ENCODE data around the gene AUTS2. TPM values are rescaled to one million over a fixed set of nuclear protein-coding genes. Genes with fewer than 3 reads are reported as not detected.
"Not testable (repeated sequence)": the region's sequence is repeated elsewhere in the genome, so short reads cannot be mapped to it uniquely, and the experiment has no call there.

AUTS2 gene
- total RNA-seq, 1 experiment from 2014 or later: 256 TPM

DNA sequence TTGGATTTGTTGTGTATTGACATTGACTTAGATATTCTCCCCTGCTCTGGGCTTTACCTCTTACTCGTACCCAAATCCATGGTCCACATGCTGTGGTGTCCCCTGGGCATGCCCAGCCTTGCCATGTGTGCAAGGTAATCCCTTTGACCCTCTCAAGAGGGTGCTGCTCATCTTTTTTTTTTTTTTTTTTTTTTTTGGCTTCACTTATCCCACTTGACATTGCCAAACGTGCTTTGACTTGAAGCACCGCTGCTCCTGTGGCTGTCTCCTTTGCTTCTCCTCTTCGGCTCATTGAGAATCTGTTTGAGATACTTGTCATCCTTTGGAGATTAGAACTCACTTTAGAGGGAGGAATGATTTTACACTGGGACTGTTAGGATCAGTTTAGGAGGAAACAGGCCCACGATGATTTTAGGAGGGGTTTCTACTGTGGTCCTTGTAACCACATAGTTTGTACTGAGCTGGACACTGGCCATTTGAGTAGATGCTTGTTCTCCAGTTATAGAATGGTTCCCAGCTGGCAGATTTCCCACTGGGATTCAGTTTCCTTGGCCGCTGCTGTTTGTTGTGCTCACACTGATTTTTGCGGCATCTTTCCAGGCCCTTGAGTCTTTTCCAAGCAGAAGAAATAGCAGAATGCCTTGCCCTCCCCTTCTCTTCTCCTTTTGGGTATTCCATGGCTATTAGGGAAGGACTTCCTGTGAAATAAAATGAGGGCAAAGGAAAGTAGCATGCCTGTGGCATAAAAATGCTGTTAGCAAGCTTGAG, 184.8 kb downstream of the AUTS2 start:
- no CpG with 5 or more reads among the region's 7 CpGs for WGBS (ENCODE audit: extremely low coverage, insufficient read length, low lambda C conversion rate)
- Histone ChIP-seq H3K4me2 (ENCODE audit: insufficient read depth, insufficient read length, low read length) (no peak overlapping the region), H2BK15ac (ENCODE audit: low read depth, low read length) (no peak overlapping the region), H2BK20ac (ENCODE audit: low read depth, low read length, poor library complexity, severe bottlenecking) (no peak overlapping the region), H3K27ac (ENCODE audit: insufficient read length, low read depth, low read length) (no peak overlapping the region), H2BK120ac (ENCODE audit: low read depth, low read length, poor library complexity, severe bottlenecking) (no peak overlapping the region), H3K18ac (ENCODE audit: insufficient read length, low read depth, low read length) (no peak overlapping the region), H3K4me1 (ENCODE audit: insufficient read depth, low read length) (no peaks in the 10 kb centered on the region; the same call in 1 of the 2 replicates), H4K5ac (ENCODE audit: insufficient read length, low read depth, low read length) (no peak overlapping the region), H3K9ac (ENCODE audit: extremely low read depth, insufficient read length, low read length) (no peak overlapping the region), H4K20me1 (ENCODE audit: control insufficient read depth, insufficient read depth, insufficient read length) (no peaks in the 10 kb centered on the region), H3T11ph (ENCODE audit: low read length) (no peak overlapping the region), H3K79me2 (ENCODE audit: insufficient read depth, low read length) (no peaks in the 10 kb centered on the region; the same call in 1 of the 2 replicates), H3K23me2 (ENCODE audit: insufficient read length, low read depth, low read length, poor library complexity, severe bottlenecking) (no peaks in the 10 kb centered on the region), H3K79me1 (ENCODE audit: insufficient read depth, low read depth, low read length, poor library complexity, severe bottlenecking) (no peaks in the 10 kb centered on the region), H3K27me3 (ENCODE audit: insufficient read depth, low read length) (no peaks in the 10 kb centered on the region), H2AFZ (ENCODE audit: low read length) (no peak overlapping the region), H2BK12ac (ENCODE audit: insufficient read length, low read depth, low read length) (no peak overlapping the region), H2AK5ac (ENCODE audit: insufficient read length, low read length) (no peak overlapping the region), H3K23ac (ENCODE audit: insufficient read length, low read depth, low read length) (no peak overlapping the region), H4K8ac (replicated peaks; ENCODE audit: insufficient read length, low read depth, low read length) (no peak overlapping the region), H2BK5ac (ENCODE audit: insufficient read length, low read length) (no peak overlapping the region), H3K56ac (ENCODE audit: insufficient read length, low read depth, low read length) (no peak overlapping the region), H3K9me3 (ENCODE audit: control insufficient read depth, low read depth, low read length) (no peaks in the 10 kb centered on the region), H3K4ac (ENCODE audit: low read depth, low read length) (no peak overlapping the region), H4K91ac (ENCODE audit: insufficient read length, low read depth, low read length) (no peak overlapping the region), H3K14ac (ENCODE audit: insufficient read depth, low read length) (no peak overlapping the region)
- DNase-seq: no peak
- Mint-ChIP-seq H3K36me3 (ENCODE audit: insufficient read depth in 1 of 3, low read depth in 3 of 3) (no peaks in the 10 kb centered on the region), H3K9me3 (peaks cover 0 to 3% of the 10 kb centered on the region in 2 experiments; a peak in 2 of 5 replicates), H3K4me1 (peaks cover 21 to 29% of the 10 kb centered on the region in 2 experiments), H3K27ac (peak overlapping the region in 1 of 3 experiments; percentile 26; a peak in 1 of 7 replicates), H3K27me3 (ENCODE audit: low read depth) (peaks cover 1% of the 10 kb centered on the region; the same call in 1 of the 2 replicates), H3K4me3 (no peak overlapping the region)
- no peak for TF ChIP-seq CTCF (conservative IDR thresholded peaks at IDR 0.05)

DNA sequence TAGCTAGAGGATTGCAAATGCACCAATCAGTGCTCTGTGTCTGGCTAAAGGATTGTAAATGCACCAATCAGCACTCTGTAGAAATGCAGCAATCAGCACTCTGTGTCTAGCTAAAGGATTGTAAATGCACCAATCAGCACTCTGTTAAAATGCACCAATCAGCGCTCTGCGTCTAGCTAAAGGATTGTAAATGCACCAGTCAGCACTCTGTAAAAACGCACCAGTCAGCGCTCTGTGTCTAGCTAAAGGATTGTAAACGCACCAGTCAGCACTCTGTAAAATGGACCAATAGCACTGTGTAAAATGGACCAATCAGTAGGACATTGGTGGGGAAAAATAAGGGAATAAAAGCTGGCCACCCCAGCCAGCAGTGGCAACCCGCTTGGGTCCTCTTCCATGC, 187.9 kb downstream of the AUTS2 start:
- H3K4me2 ChIP-seq (ENCODE audit: insufficient read depth, insufficient read length, low read length); H3K4ac ChIP-seq (ENCODE audit: low read depth, low read length); H3K36me3 Mint-ChIP-seq (ENCODE audit: insufficient read depth in 1 of 3, low read depth in 3 of 3); H3K14ac ChIP-seq (ENCODE audit: insufficient read depth, low read length); H4K8ac ChIP-seq (replicated peaks; ENCODE audit: insufficient read length, low read depth, low read length); H2BK15ac ChIP-seq (ENCODE audit: low read depth, low read length); H3K4me1 ChIP-seq (ENCODE audit: insufficient read depth, low read length); H3K56ac ChIP-seq (ENCODE audit: insufficient read length, low read depth, low read length); H4K20me1 ChIP-seq (ENCODE audit: control insufficient read depth, insufficient read depth, insufficient read length); H3K79me2 ChIP-seq (ENCODE audit: insufficient read depth, low read length); H3K27me3 ChIP-seq (ENCODE audit: insufficient read depth, low read length); H3K27ac ChIP-seq (ENCODE audit: insufficient read length, low read depth, low read length); H2BK120ac ChIP-seq (ENCODE audit: low read depth, low read length, poor library complexity, severe bottlenecking); H3K79me1 ChIP-seq (ENCODE audit: insufficient read depth, low read depth, low read length, poor library complexity, severe bottlenecking); H3T11ph ChIP-seq (ENCODE audit: low read length); H3K23me2 ChIP-seq (ENCODE audit: insufficient read length, low read depth, low read length, poor library complexity, severe bottlenecking); H2BK20ac ChIP-seq (ENCODE audit: low read depth, low read length, poor library complexity, severe bottlenecking); H3K27ac Mint-ChIP-seq; H2BK5ac ChIP-seq (ENCODE audit: insufficient read length, low read length); H3K9me3 ChIP-seq (ENCODE audit: control insufficient read depth, low read depth, low read length); DNase-seq; H4K5ac ChIP-seq (ENCODE audit: insufficient read length, low read depth, low read length); H3K9ac ChIP-seq (ENCODE audit: extremely low read depth, insufficient read length, low read length); H3K23ac ChIP-seq (ENCODE audit: insufficient read length, low read depth, low read length); H4K91ac ChIP-seq (ENCODE audit: insufficient read length, low read depth, low read length); H2AK5ac ChIP-seq (ENCODE audit: insufficient read length, low read length); H2BK12ac ChIP-seq (ENCODE audit: insufficient read length, low read depth, low read length); H3K27me3 Mint-ChIP-seq (ENCODE audit: low read depth); H3K18ac ChIP-seq (ENCODE audit: insufficient read length, low read depth, low read length); H3K9me3 Mint-ChIP-seq; H2AFZ ChIP-seq (ENCODE audit: low read length); H3K4me3 Mint-ChIP-seq: not testable (repeated sequence)
- WGBS (ENCODE audit: extremely low coverage, insufficient read length, low lambda C conversion rate): no CpG with 5 or more reads among the region's 6 CpGs
- peaks cover 16 to 25% of the 10 kb centered on the region in 2 experiments for H3K4me1 Mint-ChIP-seq

All from H9 (cell line).